Smooth muscle cell (in vitro differentiated cells): ENCODE measurements around the gene CRISP2. TPM values are rescaled to one million over a fixed set of nuclear protein-coding genes. Genes with fewer than 3 reads are reported as not detected.

Experiments used
- DNase-seq: peaks from one replicate; lab custom pipeline; 2025; ENCODE audit not compliant: unreplicated experiment; lab: John Stamatoyannopoulos, UW
- H2AFZ ChIP-seq: fragments of 200-600 bp; sonication (generic); 2 replicates; pipeline ENCODE4 v1.6.0; 2016; ENCODE audit warnings: antibody characterized with exemption, low read depth, mild to moderate bottlenecking
- H3F3A ChIP-seq: fragments of 200-600 bp; sonication (generic); 2 replicates; pipeline ENCODE4 v1.6.0; 2017; ENCODE audit warnings: antibody characterized with exemption, low read depth
- H3K27ac ChIP-seq: fragments of 200-600 bp; sonication (generic); 2 replicates; pipeline ENCODE4 v1.5.1; 2016; ENCODE audit warnings: low read depth, mild to moderate bottlenecking
- H3K27me3 ChIP-seq: fragments of 200-600 bp; sonication (generic); 2 replicates; pipeline ENCODE4 v1.6.1; 2016; ENCODE audit warnings: low read depth, mild to moderate bottlenecking
- H3K36me3 ChIP-seq: fragments of 200-600 bp; sonication (generic); 2 replicates; pipeline ENCODE4 v1.5.1; 2016; ENCODE audit warnings: low read depth
- H3K4me1 ChIP-seq: fragments of 200-600 bp; sonication (generic); 2 replicates; pipeline ENCODE4 v1.5.1; 2016; ENCODE audit warnings: low read depth
- H3K4me2 ChIP-seq: fragments of 200-600 bp; sonication (generic); 2 replicates; pipeline ENCODE4 v1.6.0; 2016; ENCODE audit warnings: mild to moderate bottlenecking
- H3K4me3 ChIP-seq: fragments of 200-600 bp; sonication (generic); 2 replicates; pipeline ENCODE4 v1.5.1; 2016; ENCODE audit warnings: mild to moderate bottlenecking
- H3K79me2 ChIP-seq: fragments of 200-600 bp; sonication (generic); 2 replicates; pipeline ENCODE4 v1.6.0; 2016; ENCODE audit warnings: low read depth, mild to moderate bottlenecking
- H3K9ac ChIP-seq: fragments of 200-600 bp; sonication (generic); 2 replicates; pipeline ENCODE4 v1.6.0; 2016; ENCODE audit warnings: low read depth
- H3K9me3 ChIP-seq: fragments of 200-600 bp; sonication (generic); replicated peaks from 2 replicates; pipeline ENCODE4 v1.5.1; 2016; ENCODE audit warnings: low read depth
- H4K20me1 ChIP-seq: fragments of 200-600 bp; sonication (generic); 2 replicates; pipeline ENCODE4 v1.6.0; 2016; ENCODE audit warnings: low read depth
- WGBS: methylation state at CpG from one replicate; pipeline ENCODE4 v1.1.7; 2016; ENCODE audit warnings: low lambda C conversion rate; 5-methylcytosine and 5-hydroxymethylcytosine counted together
- polyA plus RNA-seq: library from polyadenylated mRNA; unstranded; fragments of >200 nt; fragmentation: Nextera tagmentation; extraction: Ambion mirVana; gene quantifications from 2 replicates; pipeline ENCODE4 v1.2.1, GENCODE V29; 2016
- total RNA-seq: library from RNA; depleted of rRNA; stranded (reverse); fragments of >200 nt; gene quantifications from 2 replicates; pipeline ENCODE4 v1.2.3, GENCODE V29; 2014
- TF ChIP-seq, protein P1 (sequence below): fragments of 200-600 bp; sonication (generic); IDR thresholded peaks from 2 replicates; pipeline ENCODE4 v1.5.1; 2017; ENCODE audit warnings: borderline replicate concordance, mild to moderate bottlenecking, antibody characterized with exemption; ENCODE audit not compliant: insufficient read depth, poor library complexity, severe bottlenecking

CRISP2 gene
- total and polyA plus RNA-seq, 2 experiments from 2014 or later: not detected

GRCh38 chr6:49646942-49647341 lies 66.4 kb downstream of the CRISP2 start:
- Histone ChIP-seq H3K9me3 (no peaks in the 10 kb centered on the region), H4K20me1 (no peaks in the 10 kb centered on the region), H2AFZ (no peak overlapping the region), H3K4me2 (no peak overlapping the region), H3K27me3 (no peaks in the 10 kb centered on the region), H3K27ac (no peak overlapping the region), H3F3A (no peaks in the 10 kb centered on the region), H3K4me3 (no peak overlapping the region), H3K36me3 (no peaks in the 10 kb centered on the region), H3K79me2 (no peaks in the 10 kb centered on the region), H3K9ac (no peak overlapping the region), H3K4me1 (no peaks in the 10 kb centered on the region)
- 85% methylated on average over 4 of the region's 4 CpGs for WGBS
- DNase-seq: no peak
- TF ChIP-seq, protein P1, sequence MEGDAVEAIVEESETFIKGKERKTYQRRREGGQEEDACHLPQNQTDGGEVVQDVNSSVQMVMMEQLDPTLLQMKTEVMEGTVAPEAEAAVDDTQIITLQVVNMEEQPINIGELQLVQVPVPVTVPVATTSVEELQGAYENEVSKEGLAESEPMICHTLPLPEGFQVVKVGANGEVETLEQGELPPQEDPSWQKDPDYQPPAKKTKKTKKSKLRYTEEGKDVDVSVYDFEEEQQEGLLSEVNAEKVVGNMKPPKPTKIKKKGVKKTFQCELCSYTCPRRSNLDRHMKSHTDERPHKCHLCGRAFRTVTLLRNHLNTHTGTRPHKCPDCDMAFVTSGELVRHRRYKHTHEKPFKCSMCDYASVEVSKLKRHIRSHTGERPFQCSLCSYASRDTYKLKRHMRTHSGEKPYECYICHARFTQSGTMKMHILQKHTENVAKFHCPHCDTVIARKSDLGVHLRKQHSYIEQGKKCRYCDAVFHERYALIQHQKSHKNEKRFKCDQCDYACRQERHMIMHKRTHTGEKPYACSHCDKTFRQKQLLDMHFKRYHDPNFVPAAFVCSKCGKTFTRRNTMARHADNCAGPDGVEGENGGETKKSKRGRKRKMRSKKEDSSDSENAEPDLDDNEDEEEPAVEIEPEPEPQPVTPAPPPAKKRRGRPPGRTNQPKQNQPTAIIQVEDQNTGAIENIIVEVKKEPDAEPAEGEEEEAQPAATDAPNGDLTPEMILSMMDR: no peak

DNA sequence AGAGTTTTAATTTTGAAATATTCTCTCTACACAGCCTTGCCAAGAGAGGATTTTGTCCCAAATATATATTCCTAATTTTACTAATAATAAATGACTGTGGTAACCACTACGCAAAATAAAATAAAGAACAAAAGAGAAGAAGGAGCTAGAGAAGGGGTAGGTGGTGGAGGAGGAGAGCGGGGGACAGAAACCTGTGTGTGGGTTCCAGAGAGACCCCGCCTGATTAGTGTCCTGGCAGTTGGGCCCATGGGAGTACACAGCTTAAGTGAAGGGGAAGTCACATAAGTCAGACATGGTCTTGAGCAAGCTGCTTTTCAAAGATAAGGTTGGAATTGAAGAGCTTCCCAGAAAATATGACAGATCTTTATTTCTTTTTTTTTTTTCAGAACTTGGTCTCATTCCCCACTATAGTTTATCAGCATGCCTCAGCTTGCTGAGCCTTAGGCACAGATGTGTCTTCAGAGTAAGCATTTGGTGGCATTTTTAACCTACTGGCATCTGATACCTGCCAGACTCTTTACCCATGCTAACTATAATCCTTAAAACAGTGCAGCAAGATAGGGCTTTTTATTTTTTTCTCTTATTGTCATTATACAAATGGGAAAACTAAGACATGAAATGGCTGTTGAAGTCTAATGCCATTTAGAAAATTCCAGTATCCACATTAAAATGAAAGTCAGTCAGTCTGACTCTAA lies 67.1 kb downstream of the CRISP2 start:
- Histone ChIP-seq H3K4me3 (no peak overlapping the region), H3K9ac (no peak overlapping the region), H3K4me1 (no peaks in the 10 kb centered on the region), H3K79me2 (no peaks in the 10 kb centered on the region), H3K4me2 (no peak overlapping the region), H4K20me1 (no peaks in the 10 kb centered on the region), H3K27me3 (no peaks in the 10 kb centered on the region), H3F3A (no peaks in the 10 kb centered on the region), H3K27ac (no peak overlapping the region), H2AFZ (no peak overlapping the region), H3K36me3 (no peaks in the 10 kb centered on the region), H3K9me3 (no peaks in the 10 kb centered on the region)
- TF ChIP-seq, protein P1: no peak
- DNase-seq: no peak
- 99% methylated on average over 3 of the region's 3 CpGs for WGBS

DNA sequence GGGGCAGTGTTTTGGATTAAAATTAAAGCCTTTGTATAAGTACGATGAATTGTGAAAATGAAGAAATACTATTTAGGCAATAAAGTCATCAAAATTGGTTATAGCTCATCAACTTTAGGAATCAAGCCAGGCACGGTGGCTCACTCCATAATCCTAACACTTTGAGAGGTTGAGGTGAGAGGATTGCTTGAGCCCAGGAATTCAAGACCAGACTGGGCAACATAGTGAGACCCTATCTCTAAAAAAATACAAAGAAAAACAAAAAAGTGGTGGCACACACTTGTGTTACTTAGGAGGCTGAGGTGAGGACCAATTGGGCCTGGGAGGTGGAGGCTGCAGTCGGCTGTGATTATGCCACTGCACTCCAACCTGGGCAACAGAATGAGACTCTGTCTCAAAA lies 68.2 kb downstream of the CRISP2 start:
- Histone ChIP-seq H3K27ac (no peak overlapping the region), H3K27me3 (no peaks in the 10 kb centered on the region), H3K4me2 (no peak overlapping the region), H3K9me3 (no peaks in the 10 kb centered on the region), H3F3A (no peaks in the 10 kb centered on the region), H3K79me2 (no peaks in the 10 kb centered on the region), H3K9ac (no peak overlapping the region), H3K4me1 (no peaks in the 10 kb centered on the region), H2AFZ (no peak overlapping the region), H3K36me3 (no peaks in the 10 kb centered on the region), H4K20me1 (no peaks in the 10 kb centered on the region), H3K4me3 (no peak overlapping the region)
- DNase-seq: no peak
- WGBS: 93% methylated on average over 3 of the region's 3 CpGs
- TF ChIP-seq, protein P1: no peak

Other genes starting within 250 kb of the CRISP2 start
- not detected in 2 replicates for gene GLYATL3, start 213.6 kb downstream of the CRISP2 start, total RNA-seq
- gene GLYATL3, start 213.6 kb downstream of the CRISP2 start, polyA plus RNA-seq: not detected in 2 replicates
- 4.1 and 7.2 TPM in 2 replicates for gene C6orf141, start 162.9 kb downstream of the CRISP2 start, total RNA-seq
- 1.5 and 7.9 TPM in 2 replicates for gene C6orf141, start 162.9 kb downstream of the CRISP2 start, polyA plus RNA-seq
- not detected in 2 replicates for gene RHAG, start 76.7 kb downstream of the CRISP2 start, total RNA-seq
- gene RHAG, start 76.7 kb downstream of the CRISP2 start, polyA plus RNA-seq: not detected in 2 replicates
- 1.7 and 4.3 TPM in 2 replicates for gene CRISP3, start 30.8 kb upstream of the CRISP2 start, total RNA-seq
- gene CRISP3, start 30.8 kb upstream of the CRISP2 start, polyA plus RNA-seq: 1.1 TPM in 1 of 2 replicates, not detected in the other
- gene PGK2, start 73.7 kb upstream of the CRISP2 start, total RNA-seq: 0.09 TPM in 1 of 2 replicates, not detected in the other
- gene PGK2, start 73.7 kb upstream of the CRISP2 start, polyA plus RNA-seq: not detected in 2 replicates
- not detected in 2 replicates for gene CRISP1, start 153.0 kb upstream of the CRISP2 start, total RNA-seq
- gene CRISP1, start 153.0 kb upstream of the CRISP2 start, polyA plus RNA-seq: not detected in 2 replicates